HEK293 (cell line): ENCODE data around the gene DIS3L.
"Not testable (repeated sequence)": the region's sequence is repeated elsewhere in the genome, so short reads cannot be mapped to it uniquely, and the experiment has no call there.

ENCODE experiments used
- CTCF ChIA-PET: fragments of 350-600 bp; formaldehyde crosslinking; extraction: SDS; loops from one replicate; lab custom pipeline; 2021; ENCODE audit warnings: antibody characterized with exemption; lab: Yijun Ruan, JAX
- POLR2A ChIA-PET: fragments of 300-600 bp; formaldehyde crosslinking; extraction: SDS; loops from one replicate; lab custom pipeline; 2020; ENCODE audit warnings: antibody characterized with exemption, inconsistent platforms; lab: Yijun Ruan, JAX
- H3K27ac ChIP-seq: fragments of 200-500 bp; sonication (Bioruptor generic); 2 replicates; pipeline ENCODE4 v1.5.1; 2014; ENCODE audit warnings: low read depth, low read length, control low read depth, inconsistent platforms; ENCODE audit errors: extremely low read depth
- H3K36me3 ChIP-seq, 2 experiments: fragments of 200-500 bp in 1 of 2; sonication (Bioruptor generic) in 1 of 2; 1 replicate in 1 of 2; 2 replicates in 1 of 2; pipeline ENCODE4 v1.5.1; 2014 to 2017; ENCODE audit warnings: inconsistent platforms in 2 of 2, low read length in 2 of 2; ENCODE audit not compliant: control insufficient read depth in 2 of 2, insufficient read depth in 1 of 2
- H3K4me1 ChIP-seq: fragments of 200-500 bp; sonication (Bioruptor generic); 2 replicates; pipeline ENCODE4 v1.5.1; 2014; ENCODE audit warnings: mild to moderate bottlenecking, low read length, inconsistent platforms; ENCODE audit not compliant: control insufficient read depth, insufficient read depth
- H3K4me3 ChIP-seq: 2 replicates; pipeline ENCODE4 v1.5.1; 2011; ENCODE audit warnings: low read depth, mild to moderate bottlenecking, control low read depth, low read length, moderate library complexity
- H3K9me3 ChIP-seq: fragments of 200-500 bp; sonication (Bioruptor generic); 2 replicates; pipeline ENCODE4 v1.5.1; 2014; ENCODE audit warnings: low read depth, low read length, inconsistent platforms; ENCODE audit not compliant: control insufficient read depth, insufficient read depth
- CTCF ChIP-seq: fragments of 450-650 bp; formaldehyde crosslinking; IDR thresholded peaks from 2 replicates; pipeline ENCODE4 v1.5.1; 2016; ENCODE audit warnings: missing biosample characterization, missing genetic modification characterization
- GLI2 ChIP-seq: fragments of 450-650 bp; formaldehyde crosslinking; IDR thresholded peaks from 2 replicates; pipeline ENCODE4; 2017; ENCODE audit warnings: missing biosample characterization, missing genetic modification characterization, low read depth, borderline replicate concordance
- GLIS1 ChIP-seq: fragments of 450-650 bp; formaldehyde crosslinking; IDR thresholded peaks from 2 replicates; pipeline ENCODE4 v1.5.1; 2016; ENCODE audit warnings: missing biosample characterization, missing genetic modification characterization
- GLIS2 ChIP-seq: fragments of 450-650 bp; formaldehyde crosslinking; IDR thresholded peaks from 2 replicates; pipeline ENCODE4 v1.5.1; 2016; ENCODE audit warnings: missing biosample characterization, missing genetic modification characterization
- KLF1 ChIP-seq: fragments of 450-650 bp; formaldehyde crosslinking; IDR thresholded peaks from 2 replicates; pipeline ENCODE4 v1.5.1; 2016; ENCODE audit warnings: missing biosample characterization, missing genetic modification characterization
- KLF16 ChIP-seq: fragments of 450-650 bp; formaldehyde crosslinking; IDR thresholded peaks from 2 replicates; pipeline ENCODE4 v1.5.1; 2017; ENCODE audit warnings: missing biosample characterization, missing genetic modification characterization
- KLF17 ChIP-seq: fragments of 450-650 bp; formaldehyde crosslinking; IDR thresholded peaks from 2 replicates; pipeline ENCODE4 v1.5.1; 2016; ENCODE audit warnings: missing biosample characterization, missing genetic modification characterization
- KLF7 ChIP-seq: fragments of 450-650 bp; formaldehyde crosslinking; IDR thresholded peaks from 2 replicates; pipeline ENCODE4 v1.5.1; 2016; ENCODE audit warnings: missing biosample characterization, missing genetic modification characterization, borderline replicate concordance
- KLF8 ChIP-seq: fragments of 450-650 bp; formaldehyde crosslinking; IDR thresholded peaks from 2 replicates; pipeline ENCODE4 v1.5.1; 2016; ENCODE audit warnings: missing biosample characterization, missing genetic modification characterization
- REST ChIP-seq: fragments of 450-650 bp; formaldehyde crosslinking; IDR thresholded peaks from 2 replicates; pipeline ENCODE4 v1.5.1; 2016; ENCODE audit warnings: missing biosample characterization, missing genetic modification characterization
- TCF7L2 ChIP-seq: IDR thresholded peaks from 2 replicates; pipeline ENCODE4 v1.6.1; 2011; ENCODE audit warnings: low read depth, mild to moderate bottlenecking, inconsistent platforms, low read length, moderate library complexity, borderline replicate concordance
- WT1 ChIP-seq: fragments of 450-650 bp; formaldehyde crosslinking; IDR thresholded peaks from 2 replicates; pipeline ENCODE4 v1.5.1; 2016; ENCODE audit warnings: missing biosample characterization, missing genetic modification characterization
- ZBTB8A ChIP-seq: fragments of 450-650 bp; formaldehyde crosslinking; IDR thresholded peaks from 2 replicates; pipeline ENCODE4 v1.5.1; 2016; ENCODE audit warnings: missing biosample characterization, missing genetic modification characterization
- ZFHX2 ChIP-seq: fragments of 450-650 bp; formaldehyde crosslinking; conservative IDR thresholded peaks from 2 replicates; pipeline ENCODE4 v1.5.1; 2016; ENCODE audit warnings: missing biosample characterization, missing genetic modification characterization
- ZNF112 ChIP-seq: fragments of 450-650 bp; formaldehyde crosslinking; IDR thresholded peaks from 2 replicates; pipeline ENCODE4 v1.5.0; 2017; ENCODE audit warnings: missing biosample characterization, missing genetic modification characterization
- ZNF404 ChIP-seq: fragments of 450-650 bp; formaldehyde crosslinking; IDR thresholded peaks from 2 replicates; pipeline ENCODE4 v1.5.1; 2017; ENCODE audit warnings: missing biosample characterization, missing genetic modification characterization
- ZNF521 ChIP-seq: fragments of 450-650 bp; formaldehyde crosslinking; IDR thresholded peaks from 2 replicates; pipeline ENCODE4 v1.5.1; 2017; ENCODE audit warnings: missing biosample characterization, mild to moderate bottlenecking, missing genetic modification characterization
- ZNF561 ChIP-seq: fragments of 450-650 bp; IDR thresholded peaks from 2 replicates; pipeline ENCODE4 v1.5.1; 2018; ENCODE audit warnings: missing biosample characterization, missing genetic modification characterization, borderline replicate concordance
- ZNF571 ChIP-seq: fragments of 450-650 bp; formaldehyde crosslinking; IDR thresholded peaks from 2 replicates; pipeline ENCODE4 v1.5.0; 2017; ENCODE audit warnings: missing biosample characterization, missing genetic modification characterization
- ZNF639 ChIP-seq: fragments of 450-650 bp; formaldehyde crosslinking; IDR thresholded peaks from 2 replicates; pipeline ENCODE4 v1.5.1; 2016; ENCODE audit warnings: missing biosample characterization, missing genetic modification characterization
- ZNF843 ChIP-seq: fragments of 450-650 bp; formaldehyde crosslinking; IDR thresholded peaks from 2 replicates; pipeline ENCODE4 v1.5.1; 2016; ENCODE audit warnings: missing biosample characterization, missing genetic modification characterization
- TF ChIP-seq, protein P1 (sequence below): fragments of 450-650 bp; formaldehyde crosslinking; IDR thresholded peaks from 2 replicates; pipeline ENCODE4 v1.5.1; 2016; ENCODE audit warnings: missing biosample characterization, missing genetic modification characterization, low read depth

The DIS3L gene

GRCh38 chr15:66304425-66304824 lies 11.1 kb downstream of the DIS3L start:
- CTCF ChIA-PET, H3K4me3 ChIP-seq, H3K27ac ChIP-seq, H3K9me3 ChIP-seq, H3K4me1 ChIP-seq: not testable (repeated sequence)
- TF ChIP-seq KLF1 (tag by site-specific recombination) (peak; percentile 76), KLF17 (tag by site-specific recombination) (peak; percentile 64; the same call in 1 of the 2 replicates), GLIS1 (peak; percentile 81), ZNF843 (tag by site-specific recombination) (peak; percentile 49; the same call in 1 of the 2 replicates), WT1 (tag by site-specific recombination) (peak; percentile 34; the same call in 1 of the 2 replicates), KLF7 (peak; percentile 59; the same call in 1 of the 2 replicates)
- TF ChIP-seq, protein P1, sequence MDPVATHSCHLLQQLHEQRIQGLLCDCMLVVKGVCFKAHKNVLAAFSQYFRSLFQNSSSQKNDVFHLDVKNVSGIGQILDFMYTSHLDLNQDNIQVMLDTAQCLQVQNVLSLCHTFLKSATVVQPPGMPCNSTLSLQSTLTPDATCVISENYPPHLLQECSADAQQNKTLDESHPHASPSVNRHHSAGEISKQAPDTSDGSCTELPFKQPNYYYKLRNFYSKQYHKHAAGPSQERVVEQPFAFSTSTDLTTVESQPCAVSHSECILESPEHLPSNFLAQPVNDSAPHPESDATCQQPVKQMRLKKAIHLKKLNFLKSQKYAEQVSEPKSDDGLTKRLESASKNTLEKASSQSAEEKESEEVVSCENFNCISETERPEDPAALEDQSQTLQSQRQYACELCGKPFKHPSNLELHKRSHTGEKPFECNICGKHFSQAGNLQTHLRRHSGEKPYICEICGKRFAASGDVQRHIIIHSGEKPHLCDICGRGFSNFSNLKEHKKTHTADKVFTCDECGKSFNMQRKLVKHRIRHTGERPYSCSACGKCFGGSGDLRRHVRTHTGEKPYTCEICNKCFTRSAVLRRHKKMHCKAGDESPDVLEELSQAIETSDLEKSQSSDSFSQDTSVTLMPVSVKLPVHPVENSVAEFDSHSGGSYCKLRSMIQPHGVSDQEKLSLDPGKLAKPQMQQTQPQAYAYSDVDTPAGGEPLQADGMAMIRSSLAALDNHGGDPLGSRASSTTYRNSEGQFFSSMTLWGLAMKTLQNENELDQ (tag by site-specific recombination): 0 out of 2 replicates have a peak, but pooled peaks have one; percentile 76
- peaks cover 17 to 22% of the 10 kb centered on the region in 2 experiments for H3K36me3 ChIP-seq
- POLR2A ChIA-PET: interaction anchor here (0.6 kb wide), 1 partner anchor 263 kb away, joined by 4 read pairs; no protein-coding TSS in a partner anchor

- TF ChIP-seq KLF8 (tag by site-specific recombination) (no peak), ZNF561 (no peak), ZNF112 (no peak), ZFHX2 (no peak), KLF1 (tag by site-specific recombination) (no peak)
- 0 out of 2 replicates have a peak, but pooled peaks cover 4% of the 10 kb centered on the region for H3K4me1 ChIP-seq
- H3K27ac ChIP-seq: no peak overlapping the region
- POLR2A ChIA-PET: no interaction called here
- H3K4me3 ChIP-seq: no peak overlapping the region
- H3K9me3 ChIP-seq: no peaks in the 10 kb centered on the region
- CTCF ChIA-PET: no interaction called here
- peaks cover 24 to 40% of the 10 kb centered on the region in 2 experiments for H3K36me3 ChIP-seq
These were observed 13.0 kb downstream of the DIS3L start for GRCh38 chr15:66306381-66306780.

DNA sequence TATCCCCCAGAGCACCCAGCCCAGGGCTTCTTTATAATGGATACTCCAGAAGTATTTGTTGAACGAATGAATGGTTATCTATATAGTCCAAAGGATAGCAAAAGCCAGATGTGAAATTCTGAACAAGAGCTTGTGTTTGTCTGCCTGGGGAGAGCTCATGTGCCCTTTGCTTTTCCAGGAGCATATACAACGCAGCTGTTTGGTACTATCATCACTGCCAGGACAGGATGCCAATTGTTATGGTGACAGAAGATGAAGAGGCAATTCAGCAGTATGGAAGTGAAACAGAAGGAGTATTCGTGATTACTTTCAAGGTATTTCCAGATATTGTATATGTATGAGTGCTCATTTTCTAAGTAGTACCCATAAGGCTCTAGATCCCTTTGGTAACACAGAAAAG lies 15.2 kb downstream of the DIS3L start:
- CTCF ChIA-PET: no interaction called here
- Histone ChIP-seq H3K9me3 (no peaks in the 10 kb centered on the region), H3K4me3 (no peak overlapping the region), H3K27ac (no peak overlapping the region), H3K36me3 (peaks cover 38 to 56% of the 10 kb centered on the region in 2 experiments), H3K4me1 (no peaks in the 10 kb centered on the region)
- POLR2A ChIA-PET: interaction anchor here (0.6 kb wide), 1 partner anchor 76 kb away, joined by 5 read pairs; no protein-coding TSS in a partner anchor
- no peak for TF ChIP-seq ZBTB8A (tag by site-specific recombination)
- TF ChIP-seq ZNF404 (tag by site-specific recombination): no peak
- TF ChIP-seq KLF16 (tag by site-specific recombination): no peak
- TF ChIP-seq CTCF: no peak
- TF ChIP-seq REST: no peak
- no peak for TF ChIP-seq ZNF639
- no peak for TF ChIP-seq GLIS2
- TF ChIP-seq ZNF571 (tag by site-specific recombination): no peak
- TF ChIP-seq GLI2 (tag by site-specific recombination): no peak
- TF ChIP-seq ZNF521 (tag by site-specific recombination): no peak
- no peak for TF ChIP-seq TCF7L2
